ENCODE measurements around the gene C1QTNF1. TPM values are rescaled to one million over a fixed set of nuclear protein-coding genes. Genes with fewer than 3 reads are reported as not detected.
A peak's percentile ranks its signal among the peaks of the same experiment; 100 is the strongest.

C1QTNF1 gene, protein sequence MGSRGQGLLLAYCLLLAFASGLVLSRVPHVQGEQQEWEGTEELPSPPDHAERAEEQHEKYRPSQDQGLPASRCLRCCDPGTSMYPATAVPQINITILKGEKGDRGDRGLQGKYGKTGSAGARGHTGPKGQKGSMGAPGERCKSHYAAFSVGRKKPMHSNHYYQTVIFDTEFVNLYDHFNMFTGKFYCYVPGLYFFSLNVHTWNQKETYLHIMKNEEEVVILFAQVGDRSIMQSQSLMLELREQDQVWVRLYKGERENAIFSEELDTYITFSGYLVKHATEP
- total RNA-seq (not detected), polyA plus RNA-seq (not detected), total RNA-seq (0 to 0.26 (median 0.14) reads per million in 6 experiments)

GRCh38 chr17:79023886-79024771 is at the start of gene C1QTNF1:
C1QTNF1 (plus strand) TSS chr17:79024169; CDS start chr17:79043969, 19,800 bp downstream.
- POLR2A ChIA-PET, result no interaction called here
- H3K36me3 Mint-ChIP-seq, result no peaks in the 10 kb centered on the region
- peaks cover 3 to 26% (median 8%) of the 10 kb centered on the region in 4 donors for H3K4me1 Mint-ChIP-seq
- no peaks in the 10 kb centered on the region for H3K9me3 Mint-ChIP-seq
- peak within 1 kb of the TSS; percentile 83 to 94 (median 88) for H3K4me3 Mint-ChIP-seq
- peak within 1 kb of the TSS in 7 of 10 donors; percentile 25 to 89 (median 57) for H3K27ac Mint-ChIP-seq
- peaks cover 0 to 26% (median 13%) of the 10 kb centered on the region in 5 donors for H3K27me3 Mint-ChIP-seq
- ATAC-seq (peak; percentile 76 to 83), DNase-seq (peak in 8 of 10 donors; percentile 9 to 67 (median 36))

GRCh38 chr17:78974635-78975591 is 49.1 kb upstream of the C1QTNF1 start:
- no peaks in the 10 kb centered on the region for H3K27me3 Mint-ChIP-seq
- ATAC-seq (no peak), DNase-seq (no peak)
- H3K4me1 Mint-ChIP-seq, result peaks cover 16 to 43% (median 25%) of the 10 kb centered on the region in 4 donors
- POLR2A ChIA-PET, result no interaction called here
- H3K36me3 Mint-ChIP-seq, result peaks cover 0 to 12% (median 0%) of the 10 kb centered on the region in 3 donors
- H3K4me3 Mint-ChIP-seq, result no peak overlapping the region
- no peaks in the 10 kb centered on the region for H3K9me3 Mint-ChIP-seq
- H3K27ac Mint-ChIP-seq, result peak overlapping the region in 4 of 10 donors; percentile 8 to 86 (median 42)

DNA sequence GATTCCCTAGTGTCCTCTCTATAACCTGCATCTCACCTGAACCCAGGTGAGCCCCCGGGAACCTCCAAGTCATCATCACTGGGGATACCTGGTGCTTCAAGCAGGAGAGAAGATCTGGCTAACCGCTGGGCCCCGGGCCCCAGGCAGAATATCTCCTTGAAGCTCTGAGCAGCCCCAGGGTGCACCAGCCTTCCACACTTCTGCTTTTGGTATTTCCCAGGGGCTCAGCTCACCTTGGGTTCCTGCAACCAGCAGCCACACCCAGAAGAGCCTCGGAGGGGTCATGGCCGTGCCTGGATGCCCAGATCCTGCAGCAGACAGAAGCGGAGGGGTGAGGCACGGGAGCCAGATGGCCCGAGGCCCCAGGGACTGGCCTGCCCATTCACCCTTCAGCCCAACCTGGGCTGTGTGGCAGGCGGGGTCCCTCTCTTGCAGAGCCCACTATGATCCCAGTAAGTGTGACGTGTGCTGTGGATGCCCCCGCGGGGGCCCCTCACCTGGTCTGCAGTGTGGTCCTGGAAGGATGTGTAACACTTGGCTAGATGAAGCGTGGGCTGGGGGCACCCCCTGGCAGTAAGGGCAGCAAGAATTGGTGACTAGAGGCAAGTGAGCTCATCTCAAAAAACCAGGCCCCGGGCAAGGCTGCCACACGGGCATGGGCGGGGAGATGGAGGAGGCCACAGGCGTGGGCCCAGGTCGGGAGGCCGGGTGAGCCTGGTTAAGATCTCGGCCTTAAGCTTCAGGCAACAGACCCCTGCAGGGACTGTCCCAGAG is 46.9 kb upstream of the C1QTNF1 start:
- Mint-ChIP-seq H3K27ac (peak overlapping the region in 7 of 10 donors; percentile 41 to 86 (median 80)), H3K36me3 (peaks cover 0 to 9% (median 0%) of the 10 kb centered on the region in 3 donors), H3K4me1 (peaks cover 8 to 32% (median 20%) of the 10 kb centered on the region in 4 donors), H3K4me3 (peak overlapping the region; percentile 12 to 71 (median 52)), H3K9me3 (no peaks in the 10 kb centered on the region), H3K27me3 (no peaks in the 10 kb centered on the region)
- POLR2A ChIA-PET, result no interaction called here
- ATAC-seq (no peak), DNase-seq (no peak)

DNA sequence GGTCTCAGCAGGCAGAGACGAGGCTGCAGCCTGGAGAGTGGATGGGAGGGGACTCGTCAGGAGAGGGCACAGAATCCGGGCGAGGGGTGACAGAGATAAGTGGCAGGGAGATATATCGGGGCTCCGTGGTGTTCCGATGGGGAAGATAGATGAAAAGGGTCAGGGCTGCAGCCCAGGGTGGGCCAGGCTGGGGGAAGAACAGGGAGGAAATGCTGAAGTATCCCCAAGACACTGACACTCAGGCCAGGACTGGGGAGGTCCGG is 46.4 kb upstream of the C1QTNF1 start:
- no peak for DNase-seq
- Mint-ChIP-seq H3K36me3 (peaks cover 0 to 9% (median 0%) of the 10 kb centered on the region in 3 donors), H3K27ac (peak overlapping the region in 7 of 10 donors; percentile 41 to 86 (median 80)), H3K4me3 (peak overlapping the region in 8 of 10 donors; percentile 17 to 71 (median 54)), H3K9me3 (no peaks in the 10 kb centered on the region), H3K27me3 (no peaks in the 10 kb centered on the region), H3K4me1 (peaks cover 7 to 32% (median 20%) of the 10 kb centered on the region in 4 donors)
- no peak for ATAC-seq
- POLR2A ChIA-PET, result no interaction called here

- no peaks in the 10 kb centered on the region for H3K9me3 Mint-ChIP-seq
- POLR2A ChIA-PET, result interaction anchor here (1.2 kb wide), 1 partner anchor 96 kb away, joined by 3 read pairs; the partner anchor contains the start of gene ENGASE
- DNase-seq, result no peak
Measured at GRCh38 chr17:78977997-78978973, 45.7 kb upstream of the C1QTNF1 start.

GRCh38 chr17:78979780-78980623 is 44.0 kb upstream of the C1QTNF1 start, which contains the start of gene LGALS3BP:
LGALS3BP (minus strand) TSS chr17:78979923; CDS start chr17:78977191, 2,732 bp downstream.
- POLR2A ChIA-PET, result interaction anchor here (1.0 to 1.2 kb wide), 4 partner anchors 9 to 94 kb away, joined by 3 to 4 read pairs (median 3); partner anchors contain the start of genes CANT1 and ENGASE
- peaks cover 7 to 32% (median 19%) of the 10 kb centered on the region in 4 donors for H3K4me1 Mint-ChIP-seq
- H3K36me3 Mint-ChIP-seq, result peaks cover 0 to 9% (median 0%) of the 10 kb centered on the region in 3 donors
- ATAC-seq (peak; percentile 87 to 93), DNase-seq (peak in 9 of 10 donors; percentile 13 to 77 (median 32))
- H3K27me3 Mint-ChIP-seq, result no peaks in the 10 kb centered on the region
- H3K9me3 Mint-ChIP-seq, result no peaks in the 10 kb centered on the region
- peak within 1 kb of the TSS; percentile 71 to 91 (median 81) for H3K4me3 Mint-ChIP-seq
- peak within 1 kb of the TSS; percentile 80 to 97 (median 92) for H3K27ac Mint-ChIP-seq

More at GRCh38 chr17:78977997-78978973, 45.7 kb upstream of the C1QTNF1 start:
- Mint-ChIP-seq H3K36me3 (peaks cover 0 to 9% (median 0%) of the 10 kb centered on the region in 3 donors), H3K27ac (peak overlapping the region in 7 of 10 donors; percentile 13 to 97 (median 72)), H3K4me1 (peaks cover 7 to 32% (median 20%) of the 10 kb centered on the region in 4 donors), H3K27me3 (no peaks in the 10 kb centered on the region), H3K4me3 (peak overlapping the region; percentile 71 to 91 (median 81))
- no peak for ATAC-seq

DNA sequence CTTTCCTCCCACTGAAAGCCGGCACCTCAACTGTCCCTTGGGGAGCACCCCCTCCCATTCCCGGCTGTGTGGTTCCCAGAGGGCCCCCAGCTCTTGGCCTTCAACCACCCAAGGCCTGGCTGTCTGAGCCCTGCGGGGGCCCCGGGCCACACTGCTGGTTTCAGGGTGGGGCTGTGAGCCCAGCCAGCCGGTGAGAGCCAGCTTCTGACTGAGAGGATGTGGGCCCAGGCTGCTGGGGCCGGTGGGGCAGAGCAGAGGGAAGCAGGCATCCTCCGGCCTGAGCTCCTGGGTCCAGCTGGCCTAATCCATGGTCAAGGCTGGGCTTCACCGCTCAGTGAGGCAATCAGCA is 43.4 kb upstream of the C1QTNF1 start:
- peaks cover 0 to 9% (median 0%) of the 10 kb centered on the region in 3 donors for H3K36me3 Mint-ChIP-seq
- peak overlapping the region in 2 of 10 donors; percentile 38 to 72 for H3K4me3 Mint-ChIP-seq
- H3K27me3 Mint-ChIP-seq, result no peaks in the 10 kb centered on the region
- DNase-seq (no peak), ATAC-seq (no peak)
- POLR2A ChIA-PET, result interaction anchor here (1.2 kb wide), 1 partner anchor 29 kb away, joined by 4 read pairs; the partner anchor contains the start of gene CANT1
- H3K4me1 Mint-ChIP-seq, result peaks cover 7 to 32% (median 18%) of the 10 kb centered on the region in 4 donors
- H3K27ac Mint-ChIP-seq, result peak overlapping the region in 6 of 10 donors; percentile 37 to 97 (median 88)
- H3K9me3 Mint-ChIP-seq, result no peaks in the 10 kb centered on the region

- H3K4me3 Mint-ChIP-seq, result peak overlapping the region in 1 of 10 donors; percentile 38
- H3K36me3 Mint-ChIP-seq, result peaks cover 0 to 3% (median 0%) of the 10 kb centered on the region in 3 donors
- POLR2A ChIA-PET, result interaction anchor here (1.2 kb wide), 1 partner anchor 29 kb away, joined by 4 read pairs; the partner anchor contains the start of gene CANT1
- peak overlapping the region in 3 of 10 donors; percentile 27 to 48 (median 46) for H3K27ac Mint-ChIP-seq
- no peaks in the 10 kb centered on the region for H3K27me3 Mint-ChIP-seq
- DNase-seq, result no peak
- H3K4me1 Mint-ChIP-seq, result peaks cover 7 to 35% (median 21%) of the 10 kb centered on the region in 4 donors
- no peak for ATAC-seq
- H3K9me3 Mint-ChIP-seq, result no peaks in the 10 kb centered on the region
Measured at GRCh38 chr17:78981010-78981888, 42.7 kb upstream of the C1QTNF1 start.

- POLR2A ChIA-PET, result no interaction called here
- DNase-seq (no peak), ATAC-seq (no peak)
- no peaks in the 10 kb centered on the region for H3K9me3 Mint-ChIP-seq
- peaks cover 6 to 16% (median 15%) of the 10 kb centered on the region in 4 donors for H3K4me1 Mint-ChIP-seq
- H3K27ac Mint-ChIP-seq, result no peak overlapping the region
- no peaks in the 10 kb centered on the region for H3K27me3 Mint-ChIP-seq
- no peak overlapping the region for H3K4me3 Mint-ChIP-seq
- peaks cover 0 to 4% (median 0%) of the 10 kb centered on the region in 3 donors for H3K36me3 Mint-ChIP-seq
Measured at GRCh38 chr17:78985395-78985794, 38.6 kb upstream of the C1QTNF1 start.

Data from naive thymus-derived CD8-positive, alpha-beta T cell (primary cell).